ENCODE measurements around the gene CNTD1. TPM values are rescaled to one million over a fixed set of nuclear protein-coding genes. Genes with fewer than 3 reads are reported as not detected.
"Not testable (repeated sequence)": the region's sequence is repeated elsewhere in the genome, so short reads cannot be mapped to it uniquely, and the experiment has no call there.

The CNTD1 gene
- total RNA-seq, 1 experiment from 2014 or later, result not detected

DNA sequence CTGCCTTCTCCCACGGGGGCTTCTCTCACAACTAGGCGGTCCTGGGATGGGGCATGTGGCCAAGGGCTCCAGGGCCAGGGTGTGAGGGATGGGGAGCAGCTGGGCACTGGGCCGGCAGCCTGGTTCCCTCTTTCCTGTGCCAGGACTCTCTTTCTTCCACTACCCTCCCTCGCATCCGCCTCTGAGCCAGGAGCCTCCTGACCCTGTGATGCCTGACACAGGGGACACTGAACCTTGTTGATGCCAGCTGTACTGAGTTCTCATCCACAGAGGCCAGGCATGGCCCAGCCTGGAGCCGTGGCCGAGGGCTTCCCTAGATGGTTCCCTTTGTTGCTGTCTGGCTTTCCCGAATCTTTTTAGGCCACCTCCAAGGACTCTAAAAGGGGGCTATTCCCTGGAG, 57.9 kb downstream of the CNTD1 start:
- H3K4me3 Mint-ChIP-seq; H3K36me3 Mint-ChIP-seq; DNase-seq (ENCODE audit: low spot score); H3K4me1 Mint-ChIP-seq; H3K9me3 Mint-ChIP-seq; H3K27me3 Mint-ChIP-seq (ENCODE audit: low read depth); POLR2A ChIA-PET; H3K27ac Mint-ChIP-seq; ATAC-seq: not testable (repeated sequence)
- CTCF ChIA-PET, result interaction anchor here (1.2 to 1.3 kb wide), 3 partner anchors 13 to 73 kb away, joined by 3 to 4 read pairs (median 3); no protein-coding TSS in a partner anchor

DNA sequence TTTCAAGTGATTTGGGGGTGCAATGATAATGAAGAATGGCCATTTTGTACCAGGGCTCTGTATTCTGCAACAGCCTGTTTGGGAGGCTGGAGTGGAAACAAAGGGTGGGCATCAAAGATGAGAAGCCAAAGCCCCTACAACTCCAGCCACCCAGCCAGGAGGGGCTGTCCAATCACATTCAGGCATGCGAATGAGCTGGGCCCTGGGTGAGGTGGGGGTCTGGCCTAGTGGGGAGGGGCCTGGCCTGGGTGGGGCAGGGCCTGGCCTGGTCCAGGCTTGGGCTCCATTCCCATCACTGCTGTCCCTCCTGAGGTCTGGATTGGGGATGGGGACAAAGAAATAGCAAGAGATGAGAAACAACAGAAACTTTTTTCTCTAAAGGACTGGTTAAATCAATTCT, 58.7 kb downstream of the CNTD1 start:
- POLR2A ChIA-PET, result no interaction called here
- H3K27me3 Mint-ChIP-seq (ENCODE audit: low read depth), result no peaks in the 10 kb centered on the region; the same call in 1 of the 2 replicates
- H3K4me1 Mint-ChIP-seq, result no peaks in the 10 kb centered on the region
- H3K36me3 Mint-ChIP-seq, result no peaks in the 10 kb centered on the region
- DNase-seq (ENCODE audit: low spot score) (no peak), ATAC-seq (peak; percentile 81)
- TF ChIP-seq ZNF219 (CRISPR knock-in tag; IDR thresholded peaks at IDR 0.05; ENCODE audit: borderline replicate concordance) (no peak), TP53 (CRISPR knock-in tag; IDR thresholded peaks at IDR 0.05) (no peak), MYBL2 (CRISPR knock-in tag; IDR thresholded peaks at IDR 0.05) (no peak), IRF2 (CRISPR knock-in tag; IDR thresholded peaks at IDR 0.05; ENCODE audit: borderline replicate concordance, low read depth) (no peak), CBFB (CRISPR knock-in tag; IDR thresholded peaks at IDR 0.05; ENCODE audit: low read depth) (no peak), ZNF232 (CRISPR knock-in tag; IDR thresholded peaks at IDR 0.05) (no peak), SP1 (CRISPR knock-in tag; conservative IDR thresholded peaks at IDR 0.05) (no peak), CREM (CRISPR knock-in tag; IDR thresholded peaks at IDR 0.05) (no peak), ZNF138 (CRISPR knock-in tag; conservative IDR thresholded peaks at IDR 0.05) (no peak), SMAD4 (CRISPR knock-in tag; IDR thresholded peaks at IDR 0.05) (no peak), RELA (CRISPR knock-in tag; IDR thresholded peaks at IDR 0.05; ENCODE audit: borderline replicate concordance) (no peak), NR3C1 (CRISPR knock-in tag; conservative IDR thresholded peaks at IDR 0.05; ENCODE audit: low read depth) (no peak), TEAD1 (CRISPR knock-in tag; IDR thresholded peaks at IDR 0.05) (no peak), KAT7 (CRISPR knock-in tag; IDR thresholded peaks at IDR 0.05; ENCODE audit: borderline replicate concordance) (no peak), ESRRA (CRISPR knock-in tag; IDR thresholded peaks at IDR 0.05; ENCODE audit: borderline replicate concordance) (no peak)
- TF ChIP-seq, protein P1, sequence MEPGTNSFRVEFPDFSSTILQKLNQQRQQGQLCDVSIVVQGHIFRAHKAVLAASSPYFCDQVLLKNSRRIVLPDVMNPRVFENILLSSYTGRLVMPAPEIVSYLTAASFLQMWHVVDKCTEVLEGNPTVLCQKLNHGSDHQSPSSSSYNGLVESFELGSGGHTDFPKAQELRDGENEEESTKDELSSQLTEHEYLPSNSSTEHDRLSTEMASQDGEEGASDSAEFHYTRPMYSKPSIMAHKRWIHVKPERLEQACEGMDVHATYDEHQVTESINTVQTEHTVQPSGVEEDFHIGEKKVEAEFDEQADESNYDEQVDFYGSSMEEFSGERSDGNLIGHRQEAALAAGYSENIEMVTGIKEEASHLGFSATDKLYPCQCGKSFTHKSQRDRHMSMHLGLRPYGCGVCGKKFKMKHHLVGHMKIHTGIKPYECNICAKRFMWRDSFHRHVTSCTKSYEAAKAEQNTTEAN (CRISPR knock-in tag; IDR thresholded peaks at IDR 0.05), result no peak
- TF ChIP-seq, protein P2, sequence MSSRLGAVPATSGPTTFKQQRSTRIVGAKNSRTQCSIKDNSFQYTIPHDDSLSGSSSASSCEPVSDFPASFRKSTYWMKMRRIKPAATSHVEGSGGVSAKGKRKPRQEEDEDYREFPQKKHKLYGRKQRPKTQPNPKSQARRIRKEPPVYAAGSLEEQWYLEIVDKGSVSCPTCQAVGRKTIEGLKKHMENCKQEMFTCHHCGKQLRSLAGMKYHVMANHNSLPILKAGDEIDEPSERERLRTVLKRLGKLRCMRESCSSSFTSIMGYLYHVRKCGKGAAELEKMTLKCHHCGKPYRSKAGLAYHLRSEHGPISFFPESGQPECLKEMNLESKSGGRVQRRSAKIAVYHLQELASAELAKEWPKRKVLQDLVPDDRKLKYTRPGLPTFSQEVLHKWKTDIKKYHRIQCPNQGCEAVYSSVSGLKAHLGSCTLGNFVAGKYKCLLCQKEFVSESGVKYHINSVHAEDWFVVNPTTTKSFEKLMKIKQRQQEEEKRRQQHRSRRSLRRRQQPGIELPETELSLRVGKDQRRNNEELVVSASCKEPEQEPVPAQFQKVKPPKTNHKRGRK (CRISPR knock-in tag; IDR thresholded peaks at IDR 0.05; ENCODE audit: borderline replicate concordance), result no peak
- TF ChIP-seq, protein P3, sequence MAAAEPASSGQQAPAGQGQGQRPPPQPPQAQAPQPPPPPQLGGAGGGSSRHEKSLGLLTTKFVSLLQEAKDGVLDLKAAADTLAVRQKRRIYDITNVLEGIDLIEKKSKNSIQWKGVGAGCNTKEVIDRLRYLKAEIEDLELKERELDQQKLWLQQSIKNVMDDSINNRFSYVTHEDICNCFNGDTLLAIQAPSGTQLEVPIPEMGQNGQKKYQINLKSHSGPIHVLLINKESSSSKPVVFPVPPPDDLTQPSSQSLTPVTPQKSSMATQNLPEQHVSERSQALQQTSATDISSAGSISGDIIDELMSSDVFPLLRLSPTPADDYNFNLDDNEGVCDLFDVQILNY (CRISPR knock-in tag; IDR thresholded peaks at IDR 0.05), result no peak
- TF ChIP-seq, protein P4, sequence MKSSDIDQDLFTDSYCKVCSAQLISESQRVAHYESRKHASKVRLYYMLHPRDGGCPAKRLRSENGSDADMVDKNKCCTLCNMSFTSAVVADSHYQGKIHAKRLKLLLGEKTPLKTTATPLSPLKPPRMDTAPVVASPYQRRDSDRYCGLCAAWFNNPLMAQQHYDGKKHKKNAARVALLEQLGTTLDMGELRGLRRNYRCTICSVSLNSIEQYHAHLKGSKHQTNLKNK (CRISPR knock-in tag; IDR thresholded peaks at IDR 0.05), result no peak
- no peak overlapping the region for H3K4me3 Mint-ChIP-seq
- CTCF ChIA-PET, result interaction anchor here (1.1 to 1.3 kb wide), 3 partner anchors 14 to 141 kb away, joined by 3 to 4 read pairs (median 3); partner anchors contain the start of gene RPL27
- H3K27ac Mint-ChIP-seq, result no peak overlapping the region
- H3K9me3 Mint-ChIP-seq, result no peaks in the 10 kb centered on the region

Small RNAs within 50 kb of the gene (microRNA-seq; reads per million reads assigned to microRNA genes)
- 1.7 reads per million for gene MIR6781 (ENCODE audit: borderline number of aligned reads)

Other genes with a start within 250 kb of the CNTD1 start
- 1.5 to 1.6 TPM (median 1.5 TPM) in 3 replicates for gene HSD17B1, start 245.9 kb upstream of the CNTD1 start, total RNA-seq (2021)
- gene COASY, start 236.7 kb upstream of the CNTD1 start, total RNA-seq (2021), result 106 to 131 TPM (median 113 TPM) in 3 replicates
- 26.9 to 34.9 TPM (median 30.1 TPM) in 3 replicates for gene MLX, start 231.8 kb upstream of the CNTD1 start, total RNA-seq (2021)
- 20.1 to 23.3 TPM (median 21.6 TPM) in 3 replicates for gene PSMC3IP, start 221.1 kb upstream of the CNTD1 start, total RNA-seq (2021)
- gene RETREG3, start 189.5 kb upstream of the CNTD1 start, total RNA-seq (2021), result 39.8 to 43.2 TPM (median 40.4 TPM) in 3 replicates
- gene TUBG1, start 189.2 kb upstream of the CNTD1 start, total RNA-seq (2021), result 130 to 141 TPM (median 140 TPM) in 3 replicates
- gene TUBG2, start 139.6 kb upstream of the CNTD1 start, total RNA-seq (2021), result 22.1 to 26.7 TPM (median 22.2 TPM) in 3 replicates
- 33.0 to 40.2 TPM (median 35.6 TPM) in 3 replicates for gene PLEKHH3, start 121.9 kb upstream of the CNTD1 start, total RNA-seq (2021)
- gene CCR10, start 117.0 kb upstream of the CNTD1 start, total RNA-seq (2021), result 3.7 to 4.4 TPM (median 4.2 TPM) in 3 replicates
- gene CNTNAP1, start 116.3 kb upstream of the CNTD1 start, total RNA-seq (2021), result 12.1 to 12.7 TPM (median 12.7 TPM) in 3 replicates
- 19.8 to 24.1 TPM (median 22.4 TPM) in 3 replicates for gene EZH1, start 53.8 kb upstream of the CNTD1 start, total RNA-seq (2021)
- 10.9 to 13.1 TPM (median 11.6 TPM) in 3 replicates for gene RAMP2, start 37.6 kb upstream of the CNTD1 start, total RNA-seq (2021)
- 98.6 to 103 TPM (median 101 TPM) in 3 replicates for gene VPS25, start 25.4 kb upstream of the CNTD1 start, total RNA-seq (2021)
- 1.4 to 1.7 TPM (median 1.5 TPM) in 3 replicates for gene WNK4, start 18.3 kb upstream of the CNTD1 start, total RNA-seq (2021)
- gene COA3, start 157 bp upstream of the CNTD1 start, total RNA-seq (2021), result 54.2 to 65.2 TPM (median 60.9 TPM) in 3 replicates
- 51.8 to 59.2 TPM (median 54.7 TPM) in 3 replicates for gene BECN1, start 25.4 kb downstream of the CNTD1 start, total RNA-seq (2021)
- 141 to 192 TPM (median 159 TPM) in 3 replicates for gene PSME3, start 34.5 kb downstream of the CNTD1 start, total RNA-seq (2021)
- 9.8 to 11.0 TPM (median 10.1 TPM) in 3 replicates for gene AOC2, start 45.7 kb downstream of the CNTD1 start, total RNA-seq (2021)
- gene AOC3, start 52.3 kb downstream of the CNTD1 start, total RNA-seq (2021), result 6.2 to 8.2 TPM (median 7.6 TPM) in 3 replicates
- 0.37 TPM in 1 of 3 replicates, not detected in the others for gene G6PC1, start 101.9 kb downstream of the CNTD1 start, total RNA-seq (2021)
- gene AARSD1, start 165.6 kb downstream of the CNTD1 start, total RNA-seq (2021), result 44.3 to 61.5 TPM (median 49.2 TPM) in 3 replicates
- 1.8 to 2.5 TPM (median 2.1 TPM) in 3 replicates for gene PTGES3L, start 181.2 kb downstream of the CNTD1 start, total RNA-seq (2021)
- gene RUNDC1, start 181.7 kb downstream of the CNTD1 start, total RNA-seq (2021), result 12.2 to 14.2 TPM (median 12.7 TPM) in 3 replicates
- 1,391 to 1,553 TPM (median 1,518 TPM) in 3 replicates for gene RPL27, start 199.6 kb downstream of the CNTD1 start, total RNA-seq (2021)
- gene IFI35, start 207.9 kb downstream of the CNTD1 start, total RNA-seq (2021), result 3.0 to 4.7 TPM (median 3.8 TPM) in 3 replicates
- gene VAT1, start 223.5 kb downstream of the CNTD1 start, total RNA-seq (2021), result 291 to 298 TPM (median 296 TPM) in 3 replicates
- 46.9 to 51.8 TPM (median 50.2 TPM) in 3 replicates for gene RND2, start 226.4 kb downstream of the CNTD1 start, total RNA-seq (2021)

Data from WTC11 (cell line).